Peyer's patch (tissue), 4 donors: Measurements from ENCODE around the gene AP1S1.

Source experiments
- CTCF ChIP-seq, 6 experiments: fragments of 450-650 bp in 4 of 6; fragments of 200-600 bp in 2 of 6; sonication (generic) in 1 of 6; IDR thresholded peaks; one replicate each; pipeline ENCODE4 v1.5.1; 2017 to 2019; ENCODE audit warnings: antibody characterized with exemption in 6 of 6, mild to moderate bottlenecking in 3 of 6, moderate library complexity in 1 of 6
- POLR2A ChIP-seq, 2 donors: fragments of 450-650 bp; IDR thresholded peaks; one replicate each; pipeline ENCODE4 v1.5.1; 2017; ENCODE audit warnings: antibody characterized with exemption in 2 of 2, mild to moderate bottlenecking in 2 of 2, moderate library complexity in 2 of 2

- TF ChIP-seq CTCF (IDR thresholded peaks at IDR 0.05) = no peak
- TF ChIP-seq POLR2A (IDR thresholded peaks at IDR 0.05) = no peak
Observed at GRCh38 chr7:101111261-101111660, 43.0 kb upstream of the AP1S1 start.
